HG03354 (cell line): ENCODE results near the gene PIM3.

Experiments
- ATAC-seq: cut with Tn5 transposase; IDR thresholded peaks from one replicate; pipeline ENCODE4 v1.9.1; 2021; ENCODE audit warnings: mild to moderate bottlenecking; ENCODE audit not compliant: unreplicated experiment, poor library complexity, severe bottlenecking

PIM3 gene

DNA sequence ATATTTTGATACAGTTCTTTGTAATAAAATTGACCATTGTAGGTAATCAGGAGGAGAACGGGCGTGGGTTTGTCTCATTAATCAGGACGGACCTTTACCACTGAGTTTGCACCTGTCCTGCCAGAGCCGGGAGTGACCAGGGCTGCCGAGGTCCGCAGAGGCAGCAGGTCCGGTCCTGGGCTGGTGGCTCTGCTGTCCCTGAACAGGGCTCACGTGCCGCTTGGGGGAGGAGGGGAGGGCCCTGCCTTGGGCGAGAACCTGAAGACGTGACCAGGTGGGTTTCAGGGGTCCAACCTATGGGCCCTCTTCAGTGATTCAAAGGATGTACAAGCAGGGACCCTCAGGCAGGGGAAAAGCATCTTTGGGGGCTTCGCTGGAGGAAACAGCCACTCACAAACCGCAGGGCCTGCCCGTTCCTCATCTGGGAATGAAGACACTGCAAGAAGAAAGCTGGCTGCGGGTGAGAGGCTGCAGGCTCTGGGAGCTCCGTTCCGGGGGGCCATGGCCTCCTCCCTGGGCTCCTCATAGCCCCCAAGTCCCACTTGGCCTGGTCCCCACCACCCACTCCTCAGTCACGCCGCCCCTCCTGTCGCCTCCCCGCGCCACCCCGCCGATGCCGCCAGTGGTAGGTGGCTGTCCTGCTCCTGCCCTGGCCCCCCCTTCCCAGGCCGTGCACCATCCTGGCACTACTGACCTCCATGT, 32.9 kb upstream of the PIM3 start:
- no peak for ATAC-seq

DNA sequence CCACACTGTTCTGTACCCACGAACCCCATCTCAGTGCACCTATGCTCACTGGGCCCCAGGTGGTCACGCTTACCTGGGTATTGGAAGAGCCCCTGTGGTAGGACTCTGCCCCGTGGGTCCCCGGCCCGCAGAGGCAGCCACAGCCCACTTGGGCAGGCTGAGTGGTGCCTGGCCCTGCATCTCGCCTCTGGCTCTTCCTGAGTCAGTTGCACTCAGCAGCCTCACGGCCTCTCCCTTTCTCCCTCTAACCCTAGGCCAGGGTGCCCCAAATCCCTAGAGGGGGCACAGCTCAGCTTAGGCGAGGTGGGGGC, 32.4 kb upstream of the PIM3 start:
- ATAC-seq = no peak

DNA sequence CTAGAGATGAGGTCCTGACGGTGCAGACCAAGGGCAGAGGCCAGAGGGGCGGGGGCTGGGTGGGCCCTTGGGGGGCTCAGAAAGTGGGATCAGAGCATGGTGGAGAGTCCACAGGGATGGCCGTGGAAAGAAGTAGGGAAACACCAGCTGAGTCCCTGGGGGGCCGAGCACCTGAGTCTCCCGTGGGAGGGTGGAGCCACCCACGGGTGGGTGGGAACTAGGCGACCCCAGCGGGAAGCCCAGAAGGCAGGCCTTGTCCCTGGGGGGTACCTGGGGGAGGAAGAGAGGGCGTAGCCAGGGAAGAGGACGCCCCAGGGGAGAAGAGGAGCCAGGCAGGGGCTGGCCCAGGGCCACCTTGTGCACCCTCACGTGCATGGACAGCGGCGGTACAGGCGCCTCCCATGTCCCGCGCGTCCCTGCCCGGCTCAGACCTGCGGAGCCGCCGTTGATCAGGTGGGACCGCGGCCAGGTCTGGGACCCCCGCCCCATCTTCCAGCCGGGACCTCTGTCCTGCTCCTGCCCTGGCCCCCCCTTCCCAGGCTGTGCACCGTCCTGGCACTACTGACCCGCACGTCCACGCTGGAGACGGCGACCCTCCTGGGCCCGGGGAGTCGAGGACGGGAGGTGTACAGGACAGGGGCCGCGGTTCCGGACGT, 31.9 kb upstream of the PIM3 start:
- ATAC-seq = no peak

DNA sequence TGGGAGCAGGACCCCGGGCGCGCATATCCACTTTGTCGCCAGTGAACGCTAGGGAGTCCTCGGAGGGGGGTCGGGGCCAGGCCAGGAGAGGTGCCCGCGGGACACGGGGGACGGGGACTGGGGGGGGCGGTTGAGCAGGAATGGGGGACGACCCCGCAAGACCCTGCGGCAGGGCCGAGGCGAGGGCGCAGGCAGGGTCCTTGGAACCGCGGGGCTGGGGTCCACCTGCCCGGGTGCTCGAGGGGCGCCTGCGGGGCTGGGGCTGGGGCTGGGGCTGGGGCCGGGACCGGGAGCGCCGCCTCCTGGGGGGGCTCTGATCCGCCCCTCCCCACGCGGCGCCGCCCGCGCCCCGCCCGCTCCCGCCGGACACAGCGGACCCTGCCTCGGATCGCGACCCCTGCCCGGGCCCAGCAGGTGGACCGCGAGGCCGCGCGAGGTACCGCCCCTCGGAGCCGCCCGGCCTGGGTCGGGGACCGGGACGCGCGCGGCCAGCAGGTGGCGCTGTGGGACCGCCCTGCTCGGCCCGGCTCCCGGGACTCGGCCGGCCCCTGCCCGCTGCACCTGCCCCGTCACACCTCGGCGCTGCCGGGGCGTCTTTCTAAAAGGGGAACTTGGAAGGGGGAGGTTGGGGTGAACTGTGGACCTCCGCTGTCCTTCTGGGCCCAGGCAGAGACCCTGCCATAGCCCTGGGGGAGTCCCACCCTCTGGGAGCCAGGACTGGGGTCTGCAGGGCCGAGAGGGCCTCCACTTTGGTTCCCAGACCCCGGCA, 31.2 kb upstream of the PIM3 start:
- peak; percentile 40 for ATAC-seq

DNA sequence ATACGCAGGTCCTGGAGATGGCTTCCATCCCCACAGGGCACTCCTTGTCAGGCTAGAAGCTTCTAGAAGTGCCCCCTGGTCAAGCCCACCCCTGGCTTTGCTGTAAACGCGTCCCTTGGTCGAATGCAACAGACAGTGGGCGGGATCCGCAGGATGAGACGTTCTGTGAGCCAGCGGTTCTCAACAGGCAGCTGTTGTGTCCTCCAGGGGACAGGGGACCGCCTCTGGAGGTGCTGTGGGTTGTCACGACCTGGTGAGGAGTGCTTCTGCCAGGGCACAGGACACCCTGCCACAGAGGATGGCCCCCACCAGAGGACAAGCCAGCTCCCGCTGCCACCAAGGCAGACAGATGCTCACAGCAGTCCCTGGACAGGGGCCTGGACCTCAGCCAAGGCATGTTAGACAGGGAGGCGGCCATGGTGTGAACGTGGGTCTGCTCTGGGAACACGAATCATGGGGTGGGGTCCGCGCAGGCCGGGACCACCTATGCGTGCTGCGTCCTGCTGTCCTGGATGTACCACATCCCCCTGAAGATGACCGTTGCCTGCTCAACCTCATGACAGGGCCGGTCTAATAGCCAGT, 30.5 kb upstream of the PIM3 start:
- ATAC-seq = no peak

DNA sequence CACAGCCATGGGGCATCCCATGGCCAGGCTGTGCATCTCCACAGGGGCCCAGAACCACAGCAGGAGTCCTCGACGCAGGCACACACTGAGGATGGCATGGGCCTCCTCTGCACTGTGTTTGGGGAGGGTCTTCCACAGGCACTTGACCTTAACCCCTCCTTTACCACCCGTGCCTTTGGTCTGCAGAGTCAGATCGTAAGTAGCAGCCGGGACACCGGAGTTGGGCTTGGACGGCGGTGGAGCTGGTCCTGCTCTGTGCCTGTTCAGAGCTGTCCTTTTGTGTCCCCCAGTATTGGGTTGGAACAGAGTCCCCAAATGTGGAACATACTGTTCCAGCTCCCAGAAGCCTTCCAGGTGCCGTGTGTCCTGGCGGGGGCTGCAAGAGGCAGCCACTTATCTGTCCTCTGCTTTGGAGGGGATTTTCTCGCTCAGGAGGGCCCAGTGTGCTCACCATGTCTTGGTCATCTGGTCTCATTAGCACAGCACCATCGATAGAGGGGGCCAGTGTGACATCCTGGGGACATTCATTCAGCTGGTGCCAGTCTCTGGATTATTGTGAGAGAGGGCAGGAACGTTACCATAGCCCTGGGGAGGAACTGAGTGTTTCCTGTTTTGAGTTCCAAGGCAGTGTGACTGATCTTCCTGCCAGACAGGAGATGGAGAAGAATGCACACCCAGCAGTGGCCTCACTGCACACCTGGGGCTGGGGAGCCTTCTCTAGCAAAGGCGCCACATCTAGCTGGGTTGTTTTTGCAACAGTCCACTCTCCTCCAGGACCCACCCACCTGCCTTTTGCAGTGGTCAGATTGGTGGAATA, 29.8 kb upstream of the PIM3 start:
- ATAC-seq = peak; percentile 36

DNA sequence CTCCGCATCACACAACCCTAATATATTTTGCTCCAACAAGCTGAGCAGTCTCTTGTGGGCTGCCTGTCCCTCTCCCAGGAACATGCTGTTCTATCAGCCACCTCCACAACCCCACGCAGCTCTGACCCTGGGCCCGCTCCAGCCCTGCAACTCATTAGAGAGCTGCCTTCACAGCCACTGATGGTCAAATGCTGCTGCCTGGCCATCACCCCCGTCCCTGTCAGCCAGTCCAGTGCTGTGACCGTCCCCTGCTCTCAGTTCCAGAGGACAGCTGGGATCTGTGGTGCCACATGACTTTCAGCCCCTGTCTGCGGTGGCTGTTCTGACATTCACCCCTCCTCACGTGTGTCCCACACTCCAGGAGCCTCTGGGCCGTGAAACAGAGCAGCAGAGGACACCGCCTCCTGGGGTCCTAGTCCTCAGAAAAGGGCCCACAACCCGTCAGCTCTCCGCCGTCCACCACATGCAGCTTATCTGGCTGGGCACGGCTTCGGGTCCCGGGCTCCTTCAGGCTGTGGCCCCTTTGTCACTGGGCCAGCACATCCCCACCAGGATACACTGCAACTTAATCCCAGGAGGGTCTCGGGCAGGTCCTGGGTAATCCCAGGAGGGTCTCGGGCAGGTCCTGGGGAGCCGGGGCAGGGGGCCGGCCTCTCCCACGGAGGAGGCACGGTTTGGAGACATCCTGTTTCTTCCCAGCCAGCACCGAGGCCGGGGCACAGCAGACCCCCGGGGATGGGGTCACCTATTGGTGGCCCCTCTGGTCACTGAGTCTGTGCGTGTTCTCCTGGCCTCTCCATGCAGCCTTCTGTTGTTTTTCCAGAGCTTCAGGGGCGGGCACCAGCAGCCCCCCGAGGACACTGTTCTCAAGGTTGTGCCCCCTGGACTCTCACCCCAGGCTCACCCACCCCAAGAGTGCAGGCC, 27.1 kb upstream of the PIM3 start:
- ATAC-seq = no peak

DNA sequence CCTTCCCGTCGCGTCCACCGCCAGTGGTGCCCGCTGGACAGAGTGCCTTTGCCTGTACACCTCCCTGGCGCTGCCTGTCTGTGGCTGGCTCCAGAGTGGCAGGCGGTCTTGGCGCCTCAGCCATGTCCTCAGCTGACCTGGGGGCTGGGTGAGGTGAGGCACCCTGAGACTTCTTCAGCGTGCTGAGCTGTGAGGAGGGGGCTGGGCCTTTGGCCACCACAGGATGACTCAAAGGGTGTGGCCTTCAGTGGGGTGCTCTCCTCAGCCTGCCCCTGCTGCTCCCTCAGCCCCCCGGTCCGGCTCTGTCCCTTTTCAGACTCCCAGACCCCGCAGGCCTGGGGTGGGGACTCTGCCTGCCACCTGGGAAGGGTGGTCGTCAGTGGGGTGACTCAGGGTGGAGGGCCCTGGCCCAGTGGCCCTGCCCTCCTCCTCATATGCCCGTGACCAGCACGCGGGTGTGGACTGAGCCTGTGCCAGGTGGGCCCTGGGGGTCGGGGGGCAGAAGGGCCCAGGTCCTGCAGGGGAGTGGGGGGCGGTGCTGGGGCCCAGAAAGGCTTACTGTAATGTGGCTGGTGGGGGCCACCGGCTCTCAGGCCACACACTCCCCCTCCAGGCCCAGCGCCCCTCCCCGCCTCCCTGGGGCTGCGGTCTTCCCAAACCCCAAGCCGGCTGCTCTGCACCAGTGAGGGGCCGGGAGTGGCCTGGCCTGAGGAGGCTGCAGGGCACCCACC, 26.2 kb upstream of the PIM3 start:
- ATAC-seq = no peak

DNA sequence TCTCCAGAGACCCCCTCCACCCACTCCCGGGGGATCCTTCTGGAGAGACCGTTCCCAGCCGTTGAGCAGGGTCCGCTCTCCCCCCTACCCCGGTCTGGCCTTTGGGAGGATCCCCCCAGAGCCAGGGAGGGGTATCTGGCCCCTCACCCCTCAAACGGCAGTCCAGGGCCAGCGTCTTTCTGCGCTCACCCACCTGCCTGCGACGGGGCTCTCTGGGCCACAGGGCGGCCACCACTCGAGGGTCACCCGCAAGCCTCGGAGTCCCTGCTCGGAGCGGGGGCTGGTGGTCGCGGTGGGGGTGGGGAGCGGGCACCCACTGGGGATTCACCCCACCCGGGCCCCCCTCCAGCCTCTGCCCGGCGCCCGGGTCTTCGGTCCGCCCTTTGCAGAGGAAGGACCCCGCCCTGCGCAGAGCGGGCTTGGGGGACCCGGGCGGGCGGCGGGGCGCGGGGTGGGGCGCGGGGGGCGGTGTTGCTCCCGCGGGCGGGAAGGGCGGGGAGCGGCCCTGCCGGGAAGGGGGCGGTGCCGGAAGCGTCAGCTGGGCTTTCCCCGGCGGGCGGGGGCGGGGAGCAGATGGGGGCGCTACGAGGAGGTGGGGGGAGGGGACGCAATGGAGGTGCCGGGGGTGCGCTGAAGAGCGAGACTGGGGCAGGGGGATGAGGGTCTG, 25.5 kb upstream of the PIM3 start:
- no peak for ATAC-seq

DNA sequence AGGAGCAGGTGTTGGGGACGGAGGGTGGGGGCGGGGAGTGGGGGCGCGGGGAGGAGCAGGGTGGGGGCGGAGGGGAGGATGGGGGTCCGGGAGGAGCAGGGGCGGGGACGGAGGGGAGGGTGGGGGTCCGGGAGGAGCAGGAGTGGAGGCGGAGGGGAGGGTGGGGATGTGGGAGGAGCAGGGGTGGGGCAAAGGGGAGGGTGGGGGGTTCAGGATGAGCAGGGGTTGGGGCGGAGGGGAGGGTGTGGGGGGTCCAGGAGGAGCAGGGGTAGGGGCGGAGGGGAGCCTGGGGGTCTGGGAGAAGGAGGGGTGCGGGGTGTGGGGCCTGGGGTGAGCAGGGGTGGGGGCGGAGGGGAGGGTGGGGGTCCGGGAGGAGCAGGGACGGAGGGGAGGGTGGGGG, 25.0 kb upstream of the PIM3 start:
- no peak for ATAC-seq

DNA sequence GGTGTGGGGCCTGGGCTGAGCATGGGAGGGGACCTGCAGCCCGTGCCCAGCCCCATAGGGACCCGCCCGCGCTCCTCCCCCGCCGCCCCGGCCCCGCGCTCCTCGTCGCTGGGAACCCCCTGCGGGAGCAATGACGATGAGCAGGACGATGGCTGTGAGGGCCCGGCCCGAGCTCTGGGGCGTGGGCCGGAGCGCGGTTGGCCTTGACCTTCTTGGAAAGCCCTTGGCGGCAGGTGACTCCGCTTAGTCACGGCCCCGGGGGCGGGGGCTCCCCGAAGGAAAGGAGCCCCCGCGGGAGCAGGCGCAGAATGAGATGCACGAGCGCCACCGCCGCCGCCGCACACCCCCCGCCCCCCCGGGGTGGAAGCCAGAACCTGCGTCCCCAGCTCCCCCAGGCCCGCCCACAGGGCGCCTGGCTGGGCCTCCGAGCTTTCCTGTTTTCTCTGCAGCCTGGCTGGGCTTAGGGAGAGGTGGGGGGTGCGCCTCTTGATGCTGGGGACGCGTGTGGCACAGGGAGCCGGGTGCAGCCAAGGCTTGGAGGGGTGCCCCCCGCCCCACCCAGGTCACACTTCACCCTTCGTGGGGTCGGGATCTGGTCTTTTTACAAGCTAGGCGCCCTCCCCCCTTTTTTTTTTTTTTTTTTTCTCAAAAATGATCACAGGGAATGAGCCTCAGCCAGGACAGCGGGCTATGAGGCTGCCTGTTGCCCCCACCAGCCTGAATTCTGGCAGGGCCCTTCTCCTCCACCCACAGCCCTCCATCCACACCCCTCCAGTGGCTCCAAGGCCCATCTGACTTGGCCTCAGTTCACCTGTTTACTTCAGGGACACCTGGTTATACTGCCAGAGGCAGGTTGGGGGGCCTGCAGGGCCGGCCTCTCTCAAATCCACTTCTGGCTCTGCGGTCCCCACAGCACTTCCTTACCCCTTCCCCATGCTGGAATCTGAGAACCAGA, 24.3 kb upstream of the PIM3 start:
- peak; percentile 68 for ATAC-seq

DNA sequence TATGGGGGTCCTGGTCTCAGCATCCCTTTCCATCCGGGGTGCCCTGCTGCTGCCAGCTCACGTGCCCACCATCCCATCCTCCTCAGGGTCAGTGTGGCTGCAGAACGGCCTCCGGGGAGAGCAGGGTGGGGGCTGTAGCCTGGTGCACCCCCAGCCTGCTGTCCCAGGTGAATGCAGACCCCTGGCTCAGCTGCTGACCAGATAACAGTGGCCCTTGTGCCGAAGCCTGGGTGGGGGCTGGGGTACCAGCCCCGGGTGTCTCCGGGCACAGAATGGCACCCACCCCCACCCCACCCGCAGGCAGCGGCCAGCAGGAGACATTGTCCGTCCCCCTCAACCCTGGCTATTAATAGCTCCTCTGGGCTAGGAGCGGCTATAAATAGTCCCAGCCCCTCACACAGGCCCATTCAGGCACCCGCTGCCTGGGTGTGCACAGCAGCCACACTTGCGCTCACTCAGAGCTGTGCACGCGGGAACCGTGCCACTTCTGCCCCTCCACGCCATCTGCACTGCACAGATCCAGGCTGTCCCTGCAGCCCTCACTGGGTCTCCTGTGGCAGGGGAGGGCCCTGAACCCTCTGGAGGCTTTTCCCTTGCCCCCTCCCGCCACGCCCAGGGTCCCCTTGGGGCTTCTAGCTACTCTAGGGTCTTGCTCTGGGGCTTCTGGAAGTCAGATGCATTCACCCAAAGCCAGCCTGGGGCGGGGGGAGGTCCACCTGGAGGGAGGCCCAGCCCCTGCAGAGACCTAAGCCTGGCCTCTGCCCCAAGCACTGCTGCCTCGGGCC, 23.4 kb upstream of the PIM3 start:
- no peak for ATAC-seq

DNA sequence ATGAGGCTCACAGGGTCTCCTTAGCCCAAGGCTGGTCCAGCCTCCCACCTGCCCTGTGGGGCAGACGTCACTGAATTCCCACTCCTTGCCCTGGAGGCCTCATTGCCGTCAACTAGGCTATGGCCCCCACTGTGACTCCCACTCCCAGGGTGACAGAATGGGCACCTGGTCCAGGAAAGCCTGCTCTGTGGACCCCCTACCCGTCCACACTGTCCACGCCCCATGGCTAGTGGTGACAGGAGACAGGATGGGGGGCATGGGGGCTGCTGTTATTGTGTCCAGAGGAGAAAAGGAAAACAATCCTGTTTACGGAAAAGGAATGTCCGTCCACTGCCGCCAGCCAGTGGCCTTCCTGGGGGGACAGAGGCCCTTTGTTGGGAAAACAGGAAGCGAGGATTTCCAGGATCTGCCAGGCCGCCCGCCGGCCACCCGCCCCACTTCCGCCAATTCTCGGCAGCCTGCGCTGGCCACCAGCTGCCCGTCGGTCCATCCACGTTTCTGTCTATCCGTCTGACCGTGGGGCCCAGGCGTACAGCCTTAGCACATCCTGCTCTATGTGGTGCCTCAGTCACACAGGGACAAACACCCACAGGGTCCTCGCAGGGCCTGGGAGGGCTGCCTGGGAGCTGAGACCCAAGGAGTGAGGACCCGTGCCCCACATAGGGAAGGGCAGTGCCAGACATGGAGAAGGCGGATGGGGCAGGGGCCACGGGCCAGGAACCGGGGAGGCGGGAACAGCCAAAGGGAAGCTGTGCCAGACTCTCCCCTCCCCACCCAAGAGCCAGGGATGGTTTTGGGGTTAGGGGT, 22.6 kb upstream of the PIM3 start:
- no peak for ATAC-seq

DNA sequence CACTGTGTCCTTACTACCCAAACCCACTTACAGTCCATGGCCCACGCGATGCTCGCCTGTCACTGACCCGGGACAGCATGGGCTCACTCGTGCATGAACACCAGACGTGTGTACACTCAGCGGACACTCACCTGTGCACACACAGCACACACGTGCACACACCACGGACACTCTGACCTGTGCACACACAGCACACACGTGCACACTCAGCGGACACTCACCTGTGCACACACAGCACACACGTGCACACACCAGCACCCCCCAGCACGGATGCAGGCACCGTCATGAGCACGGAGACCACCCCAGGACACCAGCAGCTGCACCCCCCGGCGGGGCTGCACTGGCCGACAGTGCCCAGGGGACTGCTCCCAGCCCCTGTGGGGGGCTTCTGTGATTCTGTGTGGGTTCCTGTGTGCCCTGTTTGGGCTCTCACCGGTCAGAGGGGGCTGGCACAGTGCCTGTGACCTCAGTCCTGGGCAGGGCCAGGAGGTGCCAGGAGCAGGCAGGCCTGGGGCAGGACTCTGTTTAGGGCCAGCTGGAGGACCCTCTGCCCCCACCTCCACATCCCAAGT, 21.9 kb upstream of the PIM3 start:
- no peak for ATAC-seq
